ENCODE data around the gene OXCT1.

The OXCT1 gene

DNA sequence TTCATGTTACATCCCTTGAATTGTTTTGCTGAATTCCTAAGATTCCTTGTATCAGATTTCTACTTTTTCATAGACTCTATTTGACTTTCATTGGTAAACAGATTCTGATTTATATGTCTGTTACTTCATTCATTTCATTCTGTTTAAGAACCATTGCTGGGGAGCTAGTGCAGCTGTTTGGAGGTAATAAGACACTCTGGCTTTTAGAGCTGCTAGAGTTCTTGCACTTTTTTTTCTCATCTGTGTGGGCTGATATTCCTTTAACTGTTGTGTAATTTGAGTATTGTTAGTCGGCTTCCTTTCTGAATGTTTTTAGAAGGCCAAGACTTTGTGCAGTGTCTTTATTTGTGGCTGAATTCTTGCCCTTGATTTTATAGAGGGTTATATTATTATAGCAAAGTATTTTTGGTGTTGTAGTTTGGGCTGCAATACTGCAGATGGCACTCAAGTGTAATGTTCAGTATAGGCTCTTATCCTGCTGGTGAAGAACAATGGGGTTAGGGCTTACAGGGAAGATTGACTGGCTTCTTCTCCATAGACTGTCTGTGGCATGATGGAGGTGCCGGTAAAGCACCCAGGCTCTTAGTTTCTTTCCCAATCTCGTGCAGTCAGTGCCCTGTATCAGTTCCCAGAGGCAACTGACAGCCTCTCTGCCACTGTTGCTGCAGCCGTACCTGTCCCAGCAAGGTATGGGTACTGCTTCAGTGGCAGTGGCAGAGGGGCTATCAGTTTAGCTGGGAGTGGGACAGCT, 162.2 kb downstream of the OXCT1 start:
- Histone ChIP-seq H3K36me3 (ENCODE audit: control insufficient read depth in 2 of 2, insufficient read depth in 1 of 2, low read length in 2 of 2) (no peaks in the 10 kb centered on the region), H3K4me3 (ENCODE audit: low read depth, low read length) (no peak overlapping the region), H3K4me1 (ENCODE audit: control insufficient read depth, insufficient read depth, low read length) (no peaks in the 10 kb centered on the region), H3K9me3 (ENCODE audit: control insufficient read depth, insufficient read depth, low read depth, low read length) (peaks cover 4% of the 10 kb centered on the region; the same call in 1 of the 2 replicates), H3K27ac (ENCODE audit: extremely low read depth, low read depth, low read length) (no peak overlapping the region)
- TF ChIP-seq ZNF654 (tag by site-specific recombination; IDR thresholded peaks at IDR 0.05; ENCODE audit: low read depth) (peak; percentile 50), ZNF133 (tag by site-specific recombination; IDR thresholded peaks at IDR 0.05) (no peak)
- CTCF ChIA-PET, result interaction anchor here (0.6 to 2.1 kb wide), 7 partner anchors 9 to 948 kb away, joined by 3 to 18 read pairs (median 3); no protein-coding TSS in a partner anchor
- POLR2A ChIA-PET, result no interaction called here

DNA sequence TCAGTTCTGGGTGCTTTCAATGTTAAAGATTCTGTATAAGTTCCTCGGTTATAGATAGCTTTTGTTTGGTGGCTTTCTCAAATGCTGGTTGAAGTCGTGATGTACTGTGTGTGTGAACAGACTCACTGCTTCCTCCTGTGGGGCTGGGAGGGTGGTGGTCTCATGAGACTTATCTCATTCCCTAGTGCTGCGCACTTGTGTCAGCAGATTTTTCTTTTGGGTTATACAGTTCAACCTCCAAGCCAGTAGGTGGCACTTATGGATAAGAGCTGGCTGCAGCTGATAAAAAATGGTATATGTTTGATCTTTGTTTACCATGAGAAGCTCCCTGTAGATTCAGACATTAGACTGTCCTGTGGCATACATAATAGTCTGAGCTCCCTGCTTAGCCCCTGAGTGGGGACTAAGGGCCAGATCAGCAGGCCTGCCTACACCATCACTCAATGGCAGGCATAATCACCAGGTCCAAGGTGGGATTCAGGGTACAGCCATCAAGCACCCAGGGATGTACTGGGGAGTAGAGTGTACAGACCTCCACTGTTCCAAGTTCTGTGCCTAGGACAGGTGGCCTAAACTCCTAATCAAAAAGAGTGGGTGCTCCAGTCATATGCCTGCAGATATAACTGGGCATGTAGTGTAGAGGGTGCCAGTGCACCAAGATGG, 174.2 kb downstream of the OXCT1 start:
- TF ChIP-seq ZNF654 (tag by site-specific recombination; IDR thresholded peaks at IDR 0.05; ENCODE audit: low read depth) (peak; percentile 48), ZNF501 (tag by site-specific recombination; IDR thresholded peaks at IDR 0.05) (no peak)
- H3K4me1 ChIP-seq (ENCODE audit: control insufficient read depth, insufficient read depth, low read length), result no peaks in the 10 kb centered on the region
- no peak overlapping the region for H3K4me3 ChIP-seq (ENCODE audit: low read depth, low read length)
- no peak overlapping the region for H3K27ac ChIP-seq (ENCODE audit: extremely low read depth, low read depth, low read length)
- ChIA-PET POLR2A (no interaction called here), CTCF (interaction anchor here (0.6 to 3.1 kb wide), 4 partner anchors 26 to 361 kb away, joined by 3 to 29 read pairs (median 6); no protein-coding TSS in a partner anchor)
- no peaks in the 10 kb centered on the region; the same call in 1 of the 2 replicates for H3K9me3 ChIP-seq (ENCODE audit: control insufficient read depth, insufficient read depth, low read depth, low read length)
- H3K36me3 ChIP-seq (ENCODE audit: control insufficient read depth in 2 of 2, insufficient read depth in 1 of 2, low read length in 2 of 2), result no peaks in the 10 kb centered on the region

DNA sequence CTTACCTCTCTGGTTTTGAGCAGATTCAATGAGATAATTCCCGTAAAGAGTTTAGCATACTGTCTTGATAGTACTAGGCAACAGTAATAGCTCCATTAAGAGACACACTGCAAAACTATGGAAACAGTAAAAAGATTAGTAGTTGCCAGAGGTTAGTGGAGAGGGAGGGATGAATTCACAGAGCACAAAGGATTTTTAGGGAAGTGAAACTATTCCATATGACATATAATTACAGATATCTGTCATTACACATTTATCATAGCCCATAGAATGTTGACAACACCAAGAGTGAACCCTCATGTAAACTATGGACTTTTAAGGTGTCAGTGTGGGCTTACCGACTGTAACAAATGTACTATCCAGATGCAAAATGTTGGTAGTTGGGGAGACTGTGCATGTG, 183.5 kb downstream of the OXCT1 start:
- CTCF ChIA-PET, result no interaction called here
- no peaks in the 10 kb centered on the region for H3K36me3 ChIP-seq (ENCODE audit: control insufficient read depth in 2 of 2, insufficient read depth in 1 of 2, low read length in 2 of 2)
- no peak overlapping the region for H3K4me3 ChIP-seq (ENCODE audit: low read depth, low read length)

DNA sequence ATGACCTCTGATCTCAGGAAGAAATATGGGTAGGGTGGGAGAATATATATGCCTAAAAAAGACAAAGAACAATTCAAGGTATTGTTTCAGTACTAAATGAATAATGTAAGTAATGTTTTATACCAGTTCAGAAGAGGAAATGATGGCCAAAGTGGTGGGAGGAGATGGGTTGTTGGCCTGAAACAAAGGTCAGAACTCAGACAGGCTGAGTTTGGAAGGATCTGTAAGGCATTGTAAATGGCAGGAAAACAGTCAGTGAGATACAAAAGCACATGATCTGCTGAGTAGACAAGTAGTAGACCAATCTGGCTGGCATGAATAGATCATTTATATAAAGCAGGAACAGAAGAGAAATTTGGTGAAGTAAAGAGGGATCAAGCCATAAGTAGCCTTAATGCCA, 184.0 kb downstream of the OXCT1 start:
- Histone ChIP-seq H3K4me3 (ENCODE audit: low read depth, low read length) (no peak overlapping the region), H3K4me1 (ENCODE audit: control insufficient read depth, insufficient read depth, low read length) (no peaks in the 10 kb centered on the region), H3K27ac (ENCODE audit: extremely low read depth, low read depth, low read length) (no peak overlapping the region), H3K36me3 (ENCODE audit: control insufficient read depth in 2 of 2, insufficient read depth in 1 of 2, low read length in 2 of 2) (no peaks in the 10 kb centered on the region), H3K9me3 (ENCODE audit: control insufficient read depth, insufficient read depth, low read depth, low read length) (no peaks in the 10 kb centered on the region)
- ChIA-PET CTCF (no interaction called here), POLR2A (no interaction called here)
- TF ChIP-seq ZNF548 (tag by site-specific recombination; IDR thresholded peaks at IDR 0.05) (no peak), ZNF555 (tag by site-specific recombination; conservative IDR thresholded peaks at IDR 0.05) (no peak), ZBTB20 (tag by site-specific recombination; IDR thresholded peaks at IDR 0.05) (no peak), ZNF214 (tag by site-specific recombination; IDR thresholded peaks at IDR 0.05; ENCODE audit: borderline replicate concordance) (no peak)

More for the DNA sequence above, 183.5 kb downstream of the OXCT1 start:
- Histone ChIP-seq H3K27ac (ENCODE audit: extremely low read depth, low read depth, low read length) (no peak overlapping the region), H3K4me1 (ENCODE audit: control insufficient read depth, insufficient read depth, low read length) (no peaks in the 10 kb centered on the region), H3K9me3 (ENCODE audit: control insufficient read depth, insufficient read depth, low read depth, low read length) (no peaks in the 10 kb centered on the region)
- no peak for TF ChIP-seq ZNF664 (tag by site-specific recombination; IDR thresholded peaks at IDR 0.05)
- no peak for TF ChIP-seq ZNF621 (tag by site-specific recombination; IDR thresholded peaks at IDR 0.05)
- TF ChIP-seq, protein P1, sequence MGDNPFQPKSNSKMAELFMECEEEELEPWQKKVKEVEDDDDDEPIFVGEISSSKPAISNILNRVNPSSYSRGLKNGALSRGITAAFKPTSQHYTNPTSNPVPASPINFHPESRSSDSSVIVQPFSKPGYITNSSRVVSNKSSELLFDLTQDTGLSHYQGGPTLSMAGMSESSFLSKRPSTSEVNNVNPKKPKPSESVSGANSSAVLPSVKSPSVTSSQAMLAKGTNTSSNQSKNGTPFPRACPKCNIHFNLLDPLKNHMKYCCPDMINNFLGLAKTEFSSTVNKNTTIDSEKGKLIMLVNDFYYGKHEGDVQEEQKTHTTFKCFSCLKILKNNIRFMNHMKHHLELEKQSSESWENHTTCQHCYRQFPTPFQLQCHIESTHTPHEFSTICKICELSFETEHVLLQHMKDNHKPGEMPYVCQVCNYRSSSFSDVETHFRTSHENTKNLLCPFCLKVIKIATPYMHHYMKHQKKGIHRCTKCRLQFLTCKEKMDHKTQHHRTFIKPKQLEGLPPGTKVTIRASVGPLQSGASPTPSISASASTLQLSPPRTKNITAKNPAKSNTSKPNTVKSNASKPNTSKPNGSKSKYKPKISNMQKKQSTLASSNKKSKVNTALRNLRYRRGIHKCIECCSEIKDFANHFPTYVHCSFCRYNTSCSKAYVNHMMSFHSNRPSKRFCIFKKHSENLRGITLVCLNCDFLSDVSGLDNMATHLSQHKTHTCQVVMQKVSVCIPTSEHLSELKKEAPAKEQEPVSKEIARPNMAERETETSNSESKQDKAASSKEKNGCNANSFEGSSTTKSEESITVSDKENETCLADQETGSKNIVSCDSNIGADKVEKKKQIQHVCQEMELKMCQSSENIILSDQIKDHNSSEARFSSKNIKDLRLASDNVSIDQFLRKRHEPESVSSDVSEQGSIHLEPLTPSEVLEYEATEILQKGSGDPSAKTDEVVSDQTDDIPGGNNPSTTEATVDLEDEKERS (tag by site-specific recombination; IDR thresholded peaks at IDR 0.05), result no peak
- TF ChIP-seq ZNF341 (tag by site-specific recombination; IDR thresholded peaks at IDR 0.05; ENCODE audit: low read depth), result no peak
- no peak for TF ChIP-seq ZNF302 (tag by site-specific recombination; IDR thresholded peaks at IDR 0.05; ENCODE audit: low read depth)
- no peak for TF ChIP-seq ZNF132 (tag by site-specific recombination; IDR thresholded peaks at IDR 0.05; ENCODE audit: borderline replicate concordance)
- TF ChIP-seq, protein P2, sequence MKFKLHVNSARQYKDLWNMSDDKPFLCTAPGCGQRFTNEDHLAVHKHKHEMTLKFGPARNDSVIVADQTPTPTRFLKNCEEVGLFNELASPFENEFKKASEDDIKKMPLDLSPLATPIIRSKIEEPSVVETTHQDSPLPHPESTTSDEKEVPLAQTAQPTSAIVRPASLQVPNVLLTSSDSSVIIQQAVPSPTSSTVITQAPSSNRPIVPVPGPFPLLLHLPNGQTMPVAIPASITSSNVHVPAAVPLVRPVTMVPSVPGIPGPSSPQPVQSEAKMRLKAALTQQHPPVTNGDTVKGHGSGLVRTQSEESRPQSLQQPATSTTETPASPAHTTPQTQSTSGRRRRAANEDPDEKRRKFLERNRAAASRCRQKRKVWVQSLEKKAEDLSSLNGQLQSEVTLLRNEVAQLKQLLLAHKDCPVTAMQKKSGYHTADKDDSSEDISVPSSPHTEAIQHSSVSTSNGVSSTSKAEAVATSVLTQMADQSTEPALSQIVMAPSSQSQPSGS (tag by site-specific recombination; IDR thresholded peaks at IDR 0.05; ENCODE audit: low read depth), result no peak
- no peak for TF ChIP-seq ZNF830 (tag by site-specific recombination; IDR thresholded peaks at IDR 0.05; ENCODE audit: low read depth)
- no peak for TF ChIP-seq ZNF174 (tag by site-specific recombination; IDR thresholded peaks at IDR 0.05)
- POLR2A ChIA-PET, result no interaction called here

All from HEK293 (cell line).